Measurements from ENCODE around the gene KLF15. TPM values are rescaled to one million over a fixed set of nuclear protein-coding genes. Genes with fewer than 3 reads are reported as not detected.

The KLF15 gene
- total RNA-seq, 4 donors from 2014 or later = 138 to 234 (median 176) TPM

DNA sequence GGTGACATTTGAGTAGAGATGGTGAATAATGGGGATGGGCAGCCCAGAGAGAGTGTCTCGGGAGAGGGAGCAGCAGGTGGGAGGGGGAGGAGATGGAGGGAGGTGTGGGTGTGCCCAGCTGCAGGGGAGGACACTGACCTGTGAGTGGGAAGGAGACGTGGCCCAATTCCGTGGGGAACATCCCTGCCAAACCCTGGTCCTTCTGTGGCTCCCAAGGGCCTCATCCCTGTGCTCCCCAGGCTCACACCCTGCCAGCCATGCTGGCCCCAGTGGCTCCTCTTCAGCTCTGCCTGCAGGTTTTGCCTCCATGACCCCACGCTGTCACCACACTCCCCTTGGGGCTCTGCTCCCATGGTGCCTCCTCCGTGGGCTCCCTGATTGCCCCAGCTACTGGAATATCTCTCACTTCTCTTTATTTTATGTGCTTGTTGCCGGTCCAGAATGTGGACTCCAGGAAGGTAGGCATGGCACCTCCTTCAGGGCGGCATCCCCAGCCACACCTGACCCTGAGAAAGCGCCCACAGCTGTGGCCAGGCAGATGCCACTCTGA, 44.5 kb upstream of the KLF15 start:
- Histone ChIP-seq H3K4me1 (no peaks in the 10 kb centered on the region), H3K27ac (no peak overlapping the region), H3K27me3 (peaks cover 0 to 15% of the 10 kb centered on the region in 2 donors), H3K36me3 (no peaks in the 10 kb centered on the region), H3K4me3 (no peak overlapping the region), H3K9me3 (peaks cover 0 to 10% (median 0%) of the 10 kb centered on the region in 4 donors)
- no peak for TF ChIP-seq POLR2A (IDR thresholded peaks at IDR 0.05)
- TF ChIP-seq EP300 (IDR thresholded peaks at IDR 0.05) = no peak
- TF ChIP-seq, protein P1, sequence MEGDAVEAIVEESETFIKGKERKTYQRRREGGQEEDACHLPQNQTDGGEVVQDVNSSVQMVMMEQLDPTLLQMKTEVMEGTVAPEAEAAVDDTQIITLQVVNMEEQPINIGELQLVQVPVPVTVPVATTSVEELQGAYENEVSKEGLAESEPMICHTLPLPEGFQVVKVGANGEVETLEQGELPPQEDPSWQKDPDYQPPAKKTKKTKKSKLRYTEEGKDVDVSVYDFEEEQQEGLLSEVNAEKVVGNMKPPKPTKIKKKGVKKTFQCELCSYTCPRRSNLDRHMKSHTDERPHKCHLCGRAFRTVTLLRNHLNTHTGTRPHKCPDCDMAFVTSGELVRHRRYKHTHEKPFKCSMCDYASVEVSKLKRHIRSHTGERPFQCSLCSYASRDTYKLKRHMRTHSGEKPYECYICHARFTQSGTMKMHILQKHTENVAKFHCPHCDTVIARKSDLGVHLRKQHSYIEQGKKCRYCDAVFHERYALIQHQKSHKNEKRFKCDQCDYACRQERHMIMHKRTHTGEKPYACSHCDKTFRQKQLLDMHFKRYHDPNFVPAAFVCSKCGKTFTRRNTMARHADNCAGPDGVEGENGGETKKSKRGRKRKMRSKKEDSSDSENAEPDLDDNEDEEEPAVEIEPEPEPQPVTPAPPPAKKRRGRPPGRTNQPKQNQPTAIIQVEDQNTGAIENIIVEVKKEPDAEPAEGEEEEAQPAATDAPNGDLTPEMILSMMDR (IDR thresholded peaks at IDR 0.05) = no peak
- 68 to 69% methylated on average over 7 to 8 of the region's 8 CpGs for WGBS, 2 donors
- no peak for DNase-seq (ENCODE audit: low spot score in 2 of 2)

DNA sequence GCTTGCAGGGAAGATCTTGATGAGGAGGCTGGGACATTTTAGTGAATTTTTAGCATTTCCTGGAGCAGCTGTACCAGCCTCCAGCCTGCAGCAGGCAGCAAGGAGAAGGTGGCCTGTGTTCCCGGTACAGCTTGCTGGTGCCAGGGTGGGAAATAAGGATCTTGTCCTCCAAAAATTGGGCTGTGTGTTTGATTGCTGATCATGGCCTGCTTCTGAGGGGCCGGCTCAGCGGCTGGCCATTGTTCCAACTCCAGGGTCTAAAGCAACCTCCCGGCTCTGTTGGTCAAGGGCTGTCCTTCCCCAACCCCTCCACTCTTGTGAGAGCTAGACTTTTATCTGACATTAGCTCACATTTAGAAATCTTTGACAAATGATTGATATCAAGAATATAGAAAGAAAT, 42.5 kb upstream of the KLF15 start:
- DNase-seq (ENCODE audit: low spot score in 2 of 2) = no peak
- no peak overlapping the region for H3K27ac ChIP-seq
- H3K4me1 ChIP-seq = peaks cover 0 to 5% (median 2%) of the 10 kb centered on the region in 4 donors
- no peaks in the 10 kb centered on the region for H3K36me3 ChIP-seq
- no peak overlapping the region for H3K4me3 ChIP-seq
- H3K9me3 ChIP-seq = peaks cover 0 to 10% (median 0%) of the 10 kb centered on the region in 4 donors
- 77 to 89% methylated on average over 4 of the region's 4 CpGs for WGBS, 2 donors
- H3K27me3 ChIP-seq = no peaks in the 10 kb centered on the region
- TF ChIP-seq, protein P1 (IDR thresholded peaks at IDR 0.05) = no peak
- no peak for TF ChIP-seq EP300 (IDR thresholded peaks at IDR 0.05)
- TF ChIP-seq POLR2A (IDR thresholded peaks at IDR 0.05) = no peak

DNA sequence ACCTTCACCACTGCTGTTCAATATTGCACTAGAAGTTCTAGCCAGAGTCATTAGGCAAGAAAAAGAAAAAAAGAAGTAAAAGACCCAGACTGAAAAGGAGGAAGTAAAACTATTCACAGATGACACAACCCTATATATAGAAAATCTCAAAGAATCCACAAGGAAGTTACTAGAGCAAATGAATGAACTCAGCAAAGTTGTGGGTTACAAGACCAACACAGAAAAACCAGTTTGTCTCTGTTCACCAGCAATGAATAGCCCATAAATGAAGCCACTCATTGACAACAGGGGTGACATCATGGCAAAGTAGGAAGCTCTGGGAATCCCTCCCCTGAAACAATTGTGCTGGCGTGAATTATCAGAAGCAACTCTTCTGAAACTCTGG, 42.1 kb upstream of the KLF15 start:
- H3K4me1 ChIP-seq = peaks cover 0 to 9% (median 4%) of the 10 kb centered on the region in 4 donors
- H3K27me3 ChIP-seq = peaks cover 0 to 2% of the 10 kb centered on the region in 2 donors
- DNase-seq (ENCODE audit: low spot score in 2 of 2) = no peak
- TF ChIP-seq, protein P1 (IDR thresholded peaks at IDR 0.05) = no peak
- no peak for TF ChIP-seq EP300 (IDR thresholded peaks at IDR 0.05)
- TF ChIP-seq POLR2A (IDR thresholded peaks at IDR 0.05) = no peak
- H3K27ac ChIP-seq = no peak overlapping the region
- H3K36me3 ChIP-seq = no peaks in the 10 kb centered on the region
- WGBS, 2 donors = 55 to 58% methylated on average over 1 of the region's 1 CpG
- peaks cover 0 to 10% (median 0%) of the 10 kb centered on the region in 4 donors for H3K9me3 ChIP-seq
- no peak overlapping the region for H3K4me3 ChIP-seq

DNA sequence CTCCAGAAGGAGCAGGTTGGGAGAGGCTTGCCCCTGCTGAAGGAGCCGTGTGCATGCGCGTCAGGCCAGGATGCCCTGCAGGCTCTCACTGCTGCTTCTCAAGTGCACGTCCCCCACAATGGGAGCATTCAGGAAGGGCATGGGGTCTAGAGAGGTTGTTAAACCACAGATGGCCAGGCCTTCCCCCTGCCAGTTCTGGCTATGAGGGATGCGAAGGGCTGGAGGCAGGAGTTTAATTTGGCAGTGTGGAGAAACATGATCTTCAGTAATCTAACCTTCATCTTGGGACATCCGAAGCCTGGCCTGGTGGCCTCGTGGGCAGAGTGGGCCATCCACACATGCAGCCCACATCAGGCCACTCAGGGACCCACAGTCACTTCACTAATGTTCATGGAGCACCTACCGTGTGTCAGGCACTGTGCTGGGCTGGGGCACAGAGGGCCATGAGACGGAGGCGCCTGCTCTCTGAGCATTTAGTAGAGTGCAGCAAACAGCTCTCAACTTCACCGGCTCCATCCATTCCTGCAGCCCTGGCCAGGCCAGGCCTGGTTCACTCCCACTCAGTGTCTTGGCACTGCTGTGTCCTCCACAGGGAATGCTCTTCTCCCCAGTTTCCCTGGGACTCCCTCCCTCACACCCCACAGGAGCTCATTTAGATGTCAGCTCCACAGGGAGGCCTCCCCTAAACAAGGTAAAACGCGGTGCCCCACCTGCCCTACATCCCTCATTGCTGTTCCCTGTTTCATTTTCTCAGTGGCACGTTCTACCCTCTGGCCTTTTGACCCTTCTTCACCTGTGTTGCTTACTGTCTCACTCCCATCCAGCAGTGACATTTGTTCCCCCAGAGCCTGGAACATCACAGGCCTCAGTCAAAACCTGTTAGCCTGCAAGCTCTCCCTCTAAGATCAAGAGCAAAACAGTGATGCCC, 41.5 kb upstream of the KLF15 start:
- TF ChIP-seq EP300 (IDR thresholded peaks at IDR 0.05) (no peak), POLR2A (IDR thresholded peaks at IDR 0.05) (no peak)
- TF ChIP-seq, protein P1 (IDR thresholded peaks at IDR 0.05) = no peak
- Histone ChIP-seq H3K36me3 (no peaks in the 10 kb centered on the region), H3K27me3 (peaks cover 0 to 3% of the 10 kb centered on the region in 2 donors), H3K9me3 (peaks cover 0 to 10% (median 0%) of the 10 kb centered on the region in 4 donors), H3K4me3 (no peak overlapping the region), H3K27ac (no peak overlapping the region), H3K4me1 (peaks cover 0 to 11% (median 4%) of the 10 kb centered on the region in 4 donors)
- WGBS, 2 donors = 81 to 87% methylated on average over 12 to 13 of the region's 14 CpGs
- no peak for DNase-seq (ENCODE audit: low spot score in 2 of 2)
